OCI-LY3 (cell line): ENCODE results near the gene PTPRN2.

ENCODE experiments used
- CTCF ChIP-seq: fragments of 200-600, 300-600 bp; sonication (generic); IDR thresholded peaks from 2 replicates; pipeline ENCODE4 v1.5.1; 2014; ENCODE audit warnings: antibody characterized with exemption, low read length, low read depth
- EZH2phosphoT487 ChIP-seq: fragments of 200-600 bp; shearing (Covaris generic); IDR thresholded peaks from 2 replicates; pipeline ENCODE4 v1.6.1; 2018; ENCODE audit warnings: antibody characterized with exemption, mixed run types, low read depth

- TF ChIP-seq CTCF (no peak), EZH2phosphoT487 (no peak)
Observed at GRCh38 chr7:158590181-158590530, 2.5 kb upstream of the PTPRN2 start.
